ENCODE data around the gene SCT. TPM values are rescaled to one million over a fixed set of nuclear protein-coding genes. Genes with fewer than 3 reads are reported as not detected.
A peak's percentile ranks its signal among the peaks of the same experiment; 100 is the strongest.

Gene SCT, protein sequence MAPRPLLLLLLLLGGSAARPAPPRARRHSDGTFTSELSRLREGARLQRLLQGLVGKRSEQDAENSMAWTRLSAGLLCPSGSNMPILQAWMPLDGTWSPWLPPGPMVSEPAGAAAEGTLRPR
- total RNA-seq: not detected

DNA sequence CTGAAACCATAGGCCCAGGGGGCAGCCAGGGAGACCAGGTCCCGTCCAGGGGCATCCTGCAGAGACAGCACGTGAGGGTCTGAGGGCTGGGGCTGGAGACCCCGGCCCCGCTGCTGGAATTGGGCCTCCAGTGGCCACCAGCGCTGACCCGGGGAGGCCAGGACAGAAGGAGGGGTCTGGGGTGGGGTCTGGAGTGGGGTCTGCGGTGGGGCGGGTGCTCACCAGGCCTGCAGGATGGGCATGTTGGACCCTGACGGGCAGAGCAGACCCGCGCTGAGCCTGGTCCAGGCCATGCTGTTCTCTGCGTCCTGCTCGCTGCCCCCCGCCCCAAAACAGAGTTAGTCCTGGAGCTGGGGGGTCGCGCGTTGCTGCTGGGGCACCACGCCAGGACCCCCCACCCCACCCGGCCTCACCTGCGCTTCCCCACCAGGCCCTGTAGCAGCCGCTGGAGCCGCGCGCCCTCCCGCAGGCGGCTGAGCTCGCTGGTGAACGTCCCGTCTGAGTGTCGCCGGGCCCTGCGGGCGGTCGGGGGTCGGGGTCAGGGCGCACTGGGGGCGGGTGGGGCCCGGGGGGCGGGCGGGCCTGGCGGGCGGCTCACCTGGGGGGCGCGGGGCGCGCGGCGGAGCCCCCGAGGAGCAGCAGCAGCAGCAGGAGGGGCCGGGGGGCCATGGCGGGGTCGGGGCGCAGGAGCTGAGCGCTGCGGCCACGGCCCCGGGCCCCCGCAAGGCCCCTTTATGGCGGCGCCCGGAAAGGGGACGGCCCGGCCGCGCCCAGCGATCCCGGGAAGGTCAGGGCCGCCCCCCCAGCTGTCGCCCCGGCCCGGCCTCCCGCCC, at the start of gene SCT:
SCT (minus strand) TSS at position 707 of the 833 bp plus-strand sequence; CDS start at position 669, 38 bp downstream.
- Mint-ChIP-seq H3K4me3 (no peak within 1 kb of the TSS), H3K36me3 (ENCODE audit: low read depth) (no peaks in the 10 kb centered on the region), H3K27me3 (peaks cover 25% of the 10 kb centered on the region), H3K4me1 (peaks cover 22% of the 10 kb centered on the region), H3K9me3 (ENCODE audit: low read depth) (no peaks in the 10 kb centered on the region), H3K27ac (no peak within 1 kb of the TSS)
- intact Hi-C loops (cut with DNase I, micrococcal nuclease): loop anchor here in 1 of 2 experiments (5.0 kb wide), 1 partner anchor 69 kb away; no protein-coding TSS in a partner anchor
- no peak for DNase-seq
- ChIA-PET POLR2A (no interaction called here), CTCF (no interaction called here)
- ATAC-seq: no peak

DNA sequence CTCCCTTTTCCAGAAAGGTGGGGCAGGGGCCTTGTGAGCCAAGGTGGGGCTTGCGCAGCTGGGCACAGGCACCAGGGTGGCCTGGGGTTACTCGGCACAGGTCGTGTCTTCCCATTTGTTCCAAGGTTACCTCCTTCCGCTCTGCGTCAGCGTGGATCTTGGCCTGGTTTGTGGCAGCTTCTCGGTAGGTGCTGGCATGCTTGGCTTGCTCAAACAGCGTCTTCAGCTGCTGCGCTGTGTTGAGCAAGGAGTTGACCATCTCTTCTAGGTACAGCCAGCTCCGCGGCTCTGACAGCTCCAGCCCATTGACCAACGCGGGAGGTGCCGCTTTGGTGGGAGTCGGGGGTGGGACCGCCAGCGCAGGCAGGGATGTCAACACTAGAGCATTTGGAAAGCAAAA, 47.4 kb upstream of the SCT start:
- no peaks in the 10 kb centered on the region for H3K4me1 Mint-ChIP-seq
- CTCF ChIA-PET: interaction anchor here (0.8 to 1.0 kb wide), 3 partner anchors 14 to 48 kb away, joined by 3 to 4 read pairs (median 4); no protein-coding TSS in a partner anchor
- peaks cover 33% of the 10 kb centered on the region for H3K36me3 Mint-ChIP-seq (ENCODE audit: low read depth)
- DNase-seq (no peak), ATAC-seq (no peak)
- H3K27me3 Mint-ChIP-seq: no peaks in the 10 kb centered on the region
- no peaks in the 10 kb centered on the region for H3K9me3 Mint-ChIP-seq (ENCODE audit: low read depth)
- POLR2A ChIA-PET: no interaction called here
- H3K4me3 Mint-ChIP-seq: no peak overlapping the region
- no peak overlapping the region for H3K27ac Mint-ChIP-seq
- intact Hi-C loops (cut with DNase I, micrococcal nuclease): no loop called here

DNA sequence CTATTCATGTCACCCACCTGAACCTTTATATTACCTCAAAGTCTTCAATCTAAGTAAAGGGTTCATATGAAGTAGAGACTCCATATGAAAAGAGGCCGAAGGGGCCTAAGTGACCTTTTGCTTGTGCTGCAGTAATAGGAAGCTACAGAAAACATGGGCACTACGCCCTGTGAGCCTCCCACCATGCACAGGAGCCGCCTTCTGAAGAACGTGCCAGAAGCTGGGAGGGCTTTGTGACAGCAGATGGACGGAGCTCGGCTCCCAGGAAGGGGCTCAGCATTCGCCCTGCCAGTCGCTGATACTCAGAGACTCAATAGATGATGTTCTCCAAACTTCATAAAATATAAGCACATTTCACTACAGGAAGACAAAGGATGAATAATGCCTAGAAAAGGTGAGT, 46.9 kb upstream of the SCT start:
- no peak for DNase-seq
- intact Hi-C loops (cut with DNase I, micrococcal nuclease): no loop called here
- Mint-ChIP-seq H3K27ac (no peak overlapping the region), H3K9me3 (ENCODE audit: low read depth) (no peaks in the 10 kb centered on the region), H3K27me3 (no peaks in the 10 kb centered on the region), H3K4me1 (no peaks in the 10 kb centered on the region), H3K36me3 (ENCODE audit: low read depth) (peaks cover 33% of the 10 kb centered on the region), H3K4me3 (no peak overlapping the region)
- ChIA-PET CTCF (interaction anchor here (0.9 to 1.0 kb wide), 2 partner anchors 13 to 48 kb away, joined by 4 read pairs; no protein-coding TSS in a partner anchor), POLR2A (no interaction called here)
- no peak for ATAC-seq

DNA sequence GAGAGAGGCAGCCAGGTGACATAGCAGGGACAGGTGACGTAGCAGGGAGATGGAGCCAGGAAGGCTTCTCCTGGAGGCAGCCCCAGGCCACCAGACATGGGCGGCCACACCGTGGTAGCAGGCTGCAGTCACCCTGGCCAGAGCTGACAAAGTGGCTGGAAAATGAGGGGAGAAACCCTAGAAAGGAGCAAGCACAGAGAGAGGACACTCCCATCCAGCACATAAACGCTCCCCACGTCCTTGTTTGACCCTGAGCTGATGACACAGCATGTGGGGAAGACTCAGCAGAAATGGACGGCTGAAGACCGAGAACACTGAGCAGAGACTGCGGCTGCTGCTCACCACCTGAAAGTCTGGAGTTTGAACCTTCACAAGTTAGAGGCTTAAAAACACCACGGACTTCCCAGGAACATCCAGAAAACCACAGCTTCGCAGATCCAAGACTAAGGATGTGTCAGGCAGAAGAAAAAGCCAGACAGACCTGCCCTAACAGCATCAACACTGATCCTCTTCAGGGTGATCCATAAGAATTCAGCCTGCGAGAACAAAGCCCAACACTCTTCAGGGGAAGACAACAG, 38.8 kb upstream of the SCT start:
- H3K4me3 Mint-ChIP-seq: no peak overlapping the region
- H3K36me3 Mint-ChIP-seq (ENCODE audit: low read depth): peaks cover 17% of the 10 kb centered on the region
- H3K27me3 Mint-ChIP-seq: no peaks in the 10 kb centered on the region
- no peak overlapping the region for H3K27ac Mint-ChIP-seq
- DNase-seq (no peak), ATAC-seq (no peak)
- POLR2A ChIA-PET: no interaction called here
- no peaks in the 10 kb centered on the region for H3K9me3 Mint-ChIP-seq (ENCODE audit: low read depth)
- H3K4me1 Mint-ChIP-seq: no peaks in the 10 kb centered on the region
- intact Hi-C loops (cut with DNase I, micrococcal nuclease): no loop called here
- CTCF ChIA-PET: interaction anchor here (0.7 kb wide), 2 partner anchors 97 to 142 kb away, joined by 4 to 5 read pairs; no protein-coding TSS in a partner anchor

DNA sequence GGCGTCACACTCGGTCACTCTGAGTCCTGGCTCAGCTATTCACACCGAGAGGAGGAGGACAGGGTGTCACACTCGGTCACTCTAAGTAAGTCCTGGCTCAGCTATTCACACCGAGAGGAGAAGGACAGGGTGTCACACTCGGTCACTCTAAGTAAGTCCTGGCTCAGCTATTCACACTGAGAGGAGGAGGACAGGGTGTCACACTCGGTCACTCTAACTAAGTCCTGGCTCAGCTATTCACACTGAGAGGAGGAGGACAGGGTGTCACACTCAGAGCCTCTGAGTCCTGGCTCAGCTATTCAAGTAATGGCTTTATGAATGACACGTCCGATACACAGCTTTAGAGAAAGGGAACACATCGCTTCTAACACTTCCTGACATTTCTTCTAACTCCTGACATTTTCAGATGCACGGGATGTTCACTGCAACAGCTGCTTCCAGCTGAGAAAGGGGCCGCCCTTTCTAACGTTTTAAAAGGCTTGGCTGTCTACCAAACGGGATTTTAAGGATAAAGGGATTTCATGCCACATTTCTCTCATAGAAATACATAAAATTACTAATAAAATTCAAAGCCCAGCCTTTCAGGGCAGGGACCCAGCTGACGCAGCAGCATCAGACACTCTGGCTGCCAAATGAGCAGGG, 38.2 kb upstream of the SCT start:
- no peak for DNase-seq
- Mint-ChIP-seq H3K4me3 (no peak overlapping the region), H3K4me1 (no peaks in the 10 kb centered on the region), H3K36me3 (ENCODE audit: low read depth) (peaks cover 17% of the 10 kb centered on the region), H3K9me3 (ENCODE audit: low read depth) (no peaks in the 10 kb centered on the region), H3K27me3 (no peaks in the 10 kb centered on the region), H3K27ac (no peak overlapping the region)
- ChIA-PET CTCF (interaction anchor here (0.7 kb wide), 2 partner anchors 97 to 142 kb away, joined by 4 to 5 read pairs; no protein-coding TSS in a partner anchor), POLR2A (no interaction called here)
- no peak for ATAC-seq
- intact Hi-C loops (cut with DNase I, micrococcal nuclease): no loop called here

DNA sequence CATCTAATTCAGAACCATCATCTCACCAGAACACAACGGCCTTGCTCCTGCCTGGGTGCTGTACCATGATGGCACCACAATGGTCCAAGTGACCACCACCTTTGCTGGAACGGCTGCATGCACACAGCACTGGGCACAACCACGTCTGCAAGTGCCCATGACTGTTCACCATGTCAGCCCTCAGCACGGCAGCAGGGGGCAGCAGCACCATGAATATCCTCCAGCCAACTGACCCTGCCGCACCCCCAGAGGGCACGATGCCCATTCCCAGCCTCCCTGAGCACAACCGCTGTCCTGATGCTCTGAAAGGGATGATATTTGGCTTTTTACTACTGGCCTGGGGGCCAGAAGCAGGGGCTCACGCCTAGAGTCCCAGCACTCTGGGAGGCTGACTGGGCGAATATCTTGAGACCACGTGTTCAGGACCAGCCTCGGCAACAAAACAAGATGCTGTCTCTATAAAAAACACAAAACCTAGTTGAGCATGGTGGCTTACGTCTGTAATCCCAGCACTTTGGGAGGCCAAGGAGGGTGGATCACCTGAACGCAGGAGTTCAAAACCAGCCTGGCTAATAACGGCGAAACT, 35.8 kb upstream of the SCT start:
- H3K4me1 Mint-ChIP-seq: no peaks in the 10 kb centered on the region
- no peak overlapping the region for H3K4me3 Mint-ChIP-seq
- DNase-seq (peak; percentile 68), ATAC-seq (peak; percentile 85)
- no peak overlapping the region for H3K27ac Mint-ChIP-seq
- H3K36me3 Mint-ChIP-seq (ENCODE audit: low read depth): peaks cover 16% of the 10 kb centered on the region
- CTCF ChIA-PET: interaction anchor here (1.9 kb wide), 1 partner anchor 64 kb away, joined by 7 read pairs; no protein-coding TSS in a partner anchor
- H3K9me3 Mint-ChIP-seq (ENCODE audit: low read depth): no peaks in the 10 kb centered on the region
- intact Hi-C loops (cut with DNase I, micrococcal nuclease): loop anchor here (1.0 to 5.0 kb wide), 3 partner anchors 60 to 66 kb away; no protein-coding TSS in a partner anchor
- POLR2A ChIA-PET: no interaction called here
- no peaks in the 10 kb centered on the region for H3K27me3 Mint-ChIP-seq

DNA sequence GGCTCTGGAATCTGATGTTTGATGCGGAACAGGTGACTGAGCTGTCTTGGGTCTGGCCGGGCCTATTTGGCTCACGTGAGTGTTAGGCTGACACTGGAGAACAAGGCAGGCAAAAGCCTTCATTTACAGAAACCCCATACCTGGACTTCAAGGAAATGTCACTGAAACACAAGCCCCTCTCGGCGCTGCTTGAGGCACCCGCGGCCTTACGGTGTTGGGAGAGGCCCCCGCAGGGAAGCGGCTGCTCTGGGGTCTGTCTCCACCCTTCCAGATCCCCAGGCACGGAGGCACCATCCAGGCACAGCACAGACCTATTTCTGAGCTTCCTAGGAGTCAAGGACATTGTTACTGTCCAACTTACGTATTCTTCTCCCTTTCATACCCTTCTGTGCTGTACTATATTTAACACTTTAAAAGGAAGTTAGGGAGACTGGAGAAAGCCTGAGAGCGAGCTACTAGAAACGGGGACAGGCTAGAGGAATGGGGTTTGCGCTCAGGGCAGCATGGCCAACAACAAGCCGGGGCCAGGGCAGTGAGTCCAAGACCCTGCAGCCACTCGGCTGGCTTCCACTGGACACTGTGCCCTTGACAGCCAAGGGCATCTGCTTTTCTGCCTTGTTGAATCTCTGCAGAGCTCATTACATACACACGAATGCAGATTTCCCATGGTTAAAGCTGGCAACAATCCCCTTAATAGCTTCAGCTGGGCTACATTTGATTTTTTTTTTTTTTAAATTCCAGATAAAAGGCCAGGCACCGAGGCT, 33.9 kb upstream of the SCT start:
- Mint-ChIP-seq H3K4me1 (no peaks in the 10 kb centered on the region), H3K9me3 (ENCODE audit: low read depth) (no peaks in the 10 kb centered on the region), H3K27me3 (no peaks in the 10 kb centered on the region), H3K27ac (no peak overlapping the region), H3K36me3 (ENCODE audit: low read depth) (peaks cover 11% of the 10 kb centered on the region), H3K4me3 (no peak overlapping the region)
- no peak for DNase-seq
- ATAC-seq: no peak
- ChIA-PET CTCF (interaction anchor here (1.3 to 1.9 kb wide), 2 partner anchors 13 to 66 kb away, joined by 4 to 7 read pairs; no protein-coding TSS in a partner anchor), POLR2A (interaction anchor here (0.6 kb wide), 1 partner anchor 82 kb away, joined by 3 read pairs; no protein-coding TSS in a partner anchor)
- intact Hi-C loops (cut with DNase I, micrococcal nuclease): loop anchor here in 1 of 2 experiments (5.0 kb wide), 1 partner anchor 61 kb away; no protein-coding TSS in a partner anchor

DNA sequence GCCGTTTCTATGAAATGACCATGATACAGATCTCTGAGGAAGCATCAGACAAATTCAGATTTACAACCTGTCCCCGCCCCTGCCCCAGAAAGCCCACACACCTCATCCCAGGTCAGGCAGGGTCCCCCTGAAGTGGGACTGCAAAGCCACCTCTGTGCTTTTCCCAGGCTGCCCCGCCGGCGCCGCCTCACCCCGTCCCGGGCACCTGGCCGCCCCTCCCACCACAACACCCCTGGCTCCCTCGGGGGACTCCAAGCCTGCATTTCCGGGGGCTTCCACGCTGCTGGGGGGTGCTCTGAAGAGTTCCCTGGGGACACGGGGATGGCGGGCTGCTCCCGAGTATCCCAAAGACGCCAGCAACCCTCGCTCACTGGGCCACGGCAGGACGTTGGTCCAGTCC, 33.3 kb upstream of the SCT start:
- intact Hi-C loops (cut with DNase I, micrococcal nuclease): loop anchor here in 1 of 2 experiments (5.0 kb wide), 1 partner anchor 62 kb away; no protein-coding TSS in a partner anchor
- Mint-ChIP-seq H3K27ac (no peak overlapping the region), H3K4me3 (no peak overlapping the region), H3K36me3 (ENCODE audit: low read depth) (peaks cover 10% of the 10 kb centered on the region), H3K4me1 (no peaks in the 10 kb centered on the region), H3K9me3 (ENCODE audit: low read depth) (no peaks in the 10 kb centered on the region), H3K27me3 (no peaks in the 10 kb centered on the region)
- POLR2A ChIA-PET: no interaction called here
- CTCF ChIA-PET: interaction anchor here (1.3 kb wide), 1 partner anchor 14 kb away, joined by 4 read pairs; no protein-coding TSS in a partner anchor
- DNase-seq (no peak), ATAC-seq (no peak)

DNA sequence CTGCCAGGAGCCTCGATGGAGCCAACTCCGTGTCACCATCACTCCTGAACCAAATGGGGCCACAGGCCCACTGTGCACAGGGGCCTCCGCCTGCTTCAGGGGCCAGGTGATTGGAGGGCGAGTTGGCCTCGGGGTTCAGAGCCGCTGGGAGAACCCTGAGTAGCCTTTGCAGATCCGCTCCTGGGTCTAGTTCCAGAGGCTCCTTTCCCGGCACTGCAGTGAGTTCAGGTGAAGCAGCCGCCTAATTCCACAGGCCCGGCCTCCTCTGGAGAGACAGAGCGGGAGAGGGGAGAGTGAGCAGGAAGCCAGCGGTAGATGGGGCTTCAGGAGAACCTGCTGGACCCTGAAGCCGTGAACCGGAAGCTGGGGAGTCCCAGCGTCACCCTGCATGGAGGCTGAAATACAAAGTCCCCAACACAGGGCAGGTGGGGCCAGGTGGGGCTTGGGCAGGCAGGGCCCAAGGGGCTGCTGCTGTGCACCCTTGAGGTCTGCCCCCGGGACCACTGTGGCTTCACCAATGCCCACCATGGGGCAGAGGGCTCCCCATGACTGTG, 32.6 kb upstream of the SCT start:
- no peaks in the 10 kb centered on the region for H3K4me1 Mint-ChIP-seq
- CTCF ChIA-PET: no interaction called here
- H3K9me3 Mint-ChIP-seq (ENCODE audit: low read depth): no peaks in the 10 kb centered on the region
- H3K27me3 Mint-ChIP-seq: no peaks in the 10 kb centered on the region
- POLR2A ChIA-PET: no interaction called here
- ATAC-seq: no peak
- intact Hi-C loops (cut with DNase I, micrococcal nuclease): loop anchor here in 1 of 2 experiments (5.0 kb wide), 1 partner anchor 63 kb away; no protein-coding TSS in a partner anchor
- no peak for DNase-seq
- peaks cover 9% of the 10 kb centered on the region for H3K36me3 Mint-ChIP-seq (ENCODE audit: low read depth)
- no peak overlapping the region for H3K27ac Mint-ChIP-seq
- no peak overlapping the region for H3K4me3 Mint-ChIP-seq

DNA sequence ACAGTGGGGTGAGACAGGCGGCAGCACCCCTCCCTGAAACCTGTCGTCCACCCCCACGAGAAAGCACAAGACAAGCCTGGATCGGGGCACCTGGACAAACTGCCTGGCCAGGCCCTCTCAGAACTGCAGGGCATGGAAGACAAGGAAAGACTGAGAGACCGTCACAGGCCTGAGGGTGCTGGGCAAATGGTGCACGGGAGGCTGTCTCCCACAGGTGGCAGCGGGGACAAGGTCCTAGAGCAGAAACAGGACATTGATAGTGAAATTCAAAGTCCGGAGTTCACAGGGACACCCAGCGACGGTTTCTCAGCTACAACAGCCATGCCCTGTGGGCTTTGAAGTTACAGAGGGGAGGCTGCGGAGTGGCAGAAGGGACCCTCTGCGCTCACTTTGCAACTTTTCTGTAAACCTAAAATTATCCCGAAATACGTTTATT, 30.7 kb upstream of the SCT start:
- Mint-ChIP-seq H3K36me3 (ENCODE audit: low read depth) (peaks cover 10% of the 10 kb centered on the region), H3K27ac (no peak overlapping the region), H3K27me3 (no peaks in the 10 kb centered on the region), H3K4me3 (no peak overlapping the region), H3K9me3 (ENCODE audit: low read depth) (no peaks in the 10 kb centered on the region), H3K4me1 (no peaks in the 10 kb centered on the region)
- no peak for ATAC-seq
- ChIA-PET CTCF (interaction anchor here (0.7 kb wide), 1 partner anchor 25 kb away, joined by 4 read pairs; no protein-coding TSS in a partner anchor), POLR2A (no interaction called here)
- intact Hi-C loops (cut with DNase I, micrococcal nuclease): no loop called here
- no peak for DNase-seq

All from activated CD4-positive, alpha-beta T cell treated with anti-CD3 and anti-CD28 coated beads for 36 hours (primary cell).